ENCODE measurements around the gene HOXC12.

Gene HOXC12

GRCh38 chr12:53973236-53974042, 18.7 kb downstream of the HOXC12 start:
- DNase-seq, result no peak

GRCh38 chr12:53974084-53975063, 19.7 kb downstream of the HOXC12 start, which contains the start of gene HOTAIR:
TSS of gene HOTAIR (minus strand) at chr12:53974954.
- DNase-seq, result no peak

GRCh38 chr12:53975064-53975471, 20.4 kb downstream of the HOXC12 start:
- DNase-seq, result no peak

DNA sequence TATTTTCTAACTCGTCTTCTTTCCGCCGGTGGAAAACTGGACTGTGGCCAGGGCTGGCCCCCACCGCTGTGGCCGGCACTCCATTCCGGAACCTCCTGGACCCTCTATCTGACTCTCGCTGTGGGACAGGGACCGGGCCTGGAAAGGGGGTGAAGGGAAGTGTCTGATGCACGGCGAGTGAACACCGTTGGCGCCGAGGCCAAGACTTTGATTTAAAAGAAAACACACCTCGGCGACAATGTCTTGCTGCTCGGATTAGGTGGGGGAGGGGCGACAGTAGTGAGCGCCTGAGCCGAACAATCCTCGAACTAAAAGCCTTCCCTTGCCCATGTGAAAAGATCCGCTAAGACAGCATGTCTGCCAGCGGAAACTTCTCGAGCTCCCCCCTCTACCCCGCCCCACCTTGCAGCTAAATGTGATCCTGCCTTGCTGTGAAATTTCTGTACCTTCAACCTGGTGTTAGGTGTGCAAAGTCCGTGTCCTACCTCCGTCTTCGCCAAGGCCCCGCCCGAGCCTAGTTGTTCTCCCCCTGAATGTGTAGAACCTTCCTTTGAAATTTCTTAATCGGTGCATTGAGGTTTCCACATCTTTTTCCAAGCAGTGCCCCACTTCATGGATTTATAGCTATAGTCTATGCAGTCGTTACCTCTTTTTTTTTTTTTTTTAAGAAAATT, 20.9 kb downstream of the HOXC12 start:
- no peak for DNase-seq

- DNase-seq, result no peak
Measured at GRCh38 chr12:53976172-53976822, 21.6 kb downstream of the HOXC12 start.

DNA sequence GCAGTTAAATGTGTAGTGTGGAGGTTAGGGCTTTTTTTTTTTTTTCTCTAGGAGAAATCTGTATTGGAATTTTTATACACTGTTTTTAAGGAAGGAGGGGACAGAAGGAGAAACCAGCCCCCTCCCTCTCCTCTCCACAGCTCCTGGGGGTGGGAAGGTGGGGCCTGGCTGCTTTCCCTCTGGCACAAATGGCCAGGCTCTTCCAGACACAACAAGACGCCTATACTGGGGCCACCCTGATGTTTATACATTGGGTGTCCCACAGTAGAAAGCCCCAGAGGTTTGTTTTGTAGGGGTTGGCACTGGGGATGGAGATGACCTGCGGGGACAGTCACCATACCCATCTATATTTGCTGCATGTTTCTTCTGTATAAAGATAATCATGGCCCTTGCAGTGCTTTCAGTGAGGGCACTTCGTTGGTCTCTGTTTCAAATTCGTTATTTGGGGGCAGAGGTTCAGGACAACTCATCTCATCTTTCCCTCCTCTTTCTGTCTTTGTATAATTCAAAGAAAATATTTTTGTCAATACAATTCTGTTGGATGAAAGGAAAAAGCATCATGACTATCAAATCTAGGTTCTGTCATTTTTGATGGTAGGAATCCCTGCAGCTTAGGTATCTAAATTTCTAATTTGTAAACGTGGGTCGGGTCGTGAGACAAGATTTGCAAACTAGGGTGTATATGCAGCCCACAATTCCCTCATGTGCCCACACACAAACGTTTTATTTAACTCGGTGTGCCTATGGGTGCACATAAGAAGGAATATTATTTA, 22.3 kb downstream of the HOXC12 start:
- no peak for DNase-seq

DNA sequence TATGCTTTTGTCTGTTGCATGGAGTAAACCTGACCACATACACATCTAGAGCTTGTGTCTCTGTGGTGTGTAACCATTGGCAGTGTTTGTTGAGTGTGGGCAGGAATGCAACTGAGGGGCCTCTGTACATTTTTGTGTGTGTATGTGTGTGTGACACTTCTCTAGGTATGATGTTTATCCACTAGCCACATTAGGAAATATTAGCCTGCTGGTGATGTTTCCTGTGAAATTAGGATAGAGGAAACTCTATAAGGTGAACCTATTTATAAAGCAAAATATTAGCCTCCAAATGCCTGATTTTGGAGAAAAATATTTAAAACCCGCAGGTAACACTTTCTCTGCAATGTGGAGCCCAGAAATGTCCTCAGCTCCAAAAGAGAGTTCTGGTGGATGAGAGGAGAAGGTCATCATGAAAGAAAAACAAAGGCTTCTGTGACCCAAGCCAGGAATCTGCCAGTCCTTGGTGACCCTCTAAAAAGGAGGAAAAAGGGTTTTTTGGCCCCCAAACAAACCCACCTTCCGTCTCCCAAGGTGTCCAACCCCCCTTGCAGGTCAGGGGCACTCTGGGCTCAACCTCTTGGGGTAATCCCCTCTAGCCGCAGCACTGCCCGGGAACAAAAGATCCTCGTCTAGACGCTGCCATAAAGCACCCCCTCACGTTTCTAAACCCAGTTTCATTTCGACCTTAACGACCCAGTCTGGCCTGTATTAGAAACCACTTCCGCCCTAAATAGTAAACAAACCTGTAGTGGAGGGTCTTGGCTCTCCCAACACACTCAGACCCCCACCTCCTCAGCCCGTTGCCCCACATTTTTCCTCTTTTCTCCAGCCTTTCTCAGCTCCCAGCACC, 23.1 kb downstream of the HOXC12 start:
- no peak for DNase-seq

- DNase-seq, result no peak
Measured at GRCh38 chr12:53978477-53979356, 24.0 kb downstream of the HOXC12 start.

GRCh38 chr12:53980104-53980801, 25.6 kb downstream of the HOXC12 start:
- DNase-seq, result no peak

DNA sequence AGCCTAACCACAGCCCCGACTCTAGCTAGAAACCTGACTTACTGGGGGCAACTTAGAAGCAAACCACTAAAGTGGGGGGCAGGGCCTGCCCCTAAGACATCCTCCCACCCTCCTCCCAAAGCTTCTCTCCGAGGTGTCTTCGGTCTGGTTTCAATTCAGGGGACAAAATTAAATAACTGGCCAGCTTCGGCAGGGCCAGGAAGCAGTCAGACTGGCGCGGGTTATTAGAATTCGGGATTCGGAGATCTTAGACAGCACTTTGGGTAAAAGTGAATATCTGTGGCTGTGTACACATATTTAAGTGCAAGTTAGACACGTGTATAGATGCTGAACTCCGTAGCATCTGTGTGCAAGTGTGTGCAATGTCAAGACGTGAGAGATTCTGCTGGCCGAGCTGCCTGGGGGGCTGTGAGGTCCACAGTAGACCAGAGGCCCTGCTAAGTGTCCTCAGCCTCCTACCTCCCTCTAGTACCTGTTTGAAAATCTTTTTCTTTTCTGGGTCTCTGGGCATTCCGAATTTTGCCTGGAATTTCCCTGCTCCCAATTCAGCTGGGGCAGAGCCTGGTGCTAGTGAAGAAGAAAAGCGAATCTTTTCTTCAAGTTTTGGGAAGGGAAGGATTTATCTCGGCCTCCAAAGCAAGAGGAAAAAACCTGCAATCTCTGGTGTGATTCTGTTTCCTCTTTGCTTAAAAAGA, 26.2 kb downstream of the HOXC12 start:
- no peak for DNase-seq

DNA sequence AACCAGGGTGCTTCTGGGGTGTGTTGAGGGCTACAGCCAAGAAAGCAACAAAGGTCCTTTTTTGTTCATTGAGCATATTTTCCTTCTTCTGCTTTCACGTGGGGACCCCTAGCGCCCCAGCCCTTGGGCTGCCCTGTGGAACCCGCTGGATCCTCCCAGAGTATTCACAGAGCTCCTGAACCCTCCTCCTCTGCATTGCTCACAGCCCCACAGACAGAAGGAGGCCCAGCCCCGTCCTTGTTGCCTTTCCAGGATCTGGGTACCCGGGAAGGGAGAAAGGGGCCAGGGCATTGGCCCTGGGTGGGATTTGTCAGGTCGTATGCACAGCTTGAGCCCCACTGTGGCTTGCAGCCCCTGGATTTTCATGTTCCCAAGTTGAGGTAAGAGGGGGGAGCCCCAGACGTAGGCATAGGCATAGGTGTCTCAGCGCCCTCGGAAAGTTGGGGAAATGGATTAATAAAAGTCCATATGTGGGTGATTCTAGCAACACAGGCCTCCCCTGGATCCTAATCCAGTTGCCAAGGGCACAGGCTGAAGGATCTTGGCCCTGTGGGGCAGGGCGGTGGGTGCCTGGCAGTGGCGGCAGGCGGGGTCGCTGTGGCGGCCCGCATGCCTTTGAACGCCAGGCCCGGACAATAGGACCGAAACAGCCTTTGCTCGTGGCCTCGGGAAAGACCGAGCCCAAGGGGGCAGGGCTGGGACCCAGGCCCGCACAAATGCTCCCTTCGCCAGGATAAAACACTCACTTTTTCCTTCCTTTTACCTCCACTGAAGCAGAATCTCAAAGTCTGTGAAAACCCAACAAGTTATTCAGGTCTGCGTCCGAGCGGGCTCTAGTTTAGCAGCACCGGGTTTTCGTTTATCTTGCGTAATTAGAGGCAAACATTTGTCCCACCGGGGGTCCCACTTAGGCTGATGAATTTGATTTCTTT, 27.2 kb downstream of the HOXC12 start:
- DNase-seq, result no peak

DNA sequence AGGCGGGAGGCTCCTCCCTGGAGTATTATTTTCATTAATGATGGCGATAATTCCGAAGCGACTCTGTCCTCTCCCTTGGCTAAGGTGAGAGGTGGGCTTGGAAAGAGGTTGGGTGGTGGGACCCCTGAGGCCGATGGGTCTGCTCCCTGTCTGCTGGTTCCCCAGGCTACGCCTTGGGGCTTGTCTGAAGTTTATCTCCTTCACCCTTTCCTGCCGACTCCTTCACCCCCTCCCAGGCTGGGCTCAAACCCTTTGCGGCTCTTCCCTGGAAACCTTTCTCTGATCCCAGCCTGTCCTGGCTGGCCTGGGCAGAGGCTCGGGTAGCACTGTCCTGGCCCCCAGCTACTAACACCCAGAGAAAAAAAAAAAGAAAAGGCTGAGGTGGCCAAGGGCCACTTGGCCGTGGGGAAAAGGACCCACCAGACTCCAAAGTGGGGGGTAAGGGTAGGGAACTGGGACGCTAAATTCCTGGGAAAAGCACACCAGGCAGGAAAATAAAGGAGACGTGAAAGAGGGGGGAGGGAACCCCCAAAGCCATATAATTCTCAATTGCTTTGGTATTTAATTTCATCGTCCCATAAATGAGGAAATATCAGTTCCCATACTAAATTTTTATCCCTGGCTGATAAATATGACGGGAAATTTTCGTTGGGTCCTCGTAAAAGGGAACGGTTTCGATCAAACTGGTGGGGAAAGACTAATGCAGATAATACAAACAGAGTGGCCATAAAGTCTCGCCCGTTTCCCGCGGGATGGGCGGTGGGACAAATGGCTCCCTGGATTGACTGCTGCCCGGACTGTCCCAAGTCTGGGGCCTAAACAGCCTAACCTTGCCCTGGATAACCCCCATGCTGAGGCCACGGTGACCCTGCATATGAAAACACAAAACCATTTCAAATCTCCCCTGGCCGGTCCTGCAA, 28.2 kb downstream of the HOXC12 start:
- DNase-seq, result no peak

DNA sequence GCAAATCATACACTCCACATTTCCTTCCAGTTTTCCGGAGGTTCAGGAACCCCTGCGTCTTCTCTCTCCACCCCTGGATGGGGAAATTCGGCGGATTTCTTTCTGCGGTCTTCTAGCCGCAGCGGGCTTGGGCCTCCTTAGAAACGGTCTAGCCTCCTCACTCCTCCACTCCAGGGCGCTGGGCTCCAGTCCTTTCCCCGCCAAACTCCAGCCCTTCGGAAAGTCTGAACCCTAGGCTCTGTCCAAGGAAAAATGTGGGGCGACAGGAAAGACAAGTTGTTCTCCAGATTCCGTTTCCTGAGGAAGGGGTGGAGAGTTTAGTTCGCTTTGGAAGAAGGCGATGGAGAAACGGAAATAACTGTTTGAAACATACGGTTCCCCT, 28.9 kb downstream of the HOXC12 start:
- DNase-seq, result no peak

DNA sequence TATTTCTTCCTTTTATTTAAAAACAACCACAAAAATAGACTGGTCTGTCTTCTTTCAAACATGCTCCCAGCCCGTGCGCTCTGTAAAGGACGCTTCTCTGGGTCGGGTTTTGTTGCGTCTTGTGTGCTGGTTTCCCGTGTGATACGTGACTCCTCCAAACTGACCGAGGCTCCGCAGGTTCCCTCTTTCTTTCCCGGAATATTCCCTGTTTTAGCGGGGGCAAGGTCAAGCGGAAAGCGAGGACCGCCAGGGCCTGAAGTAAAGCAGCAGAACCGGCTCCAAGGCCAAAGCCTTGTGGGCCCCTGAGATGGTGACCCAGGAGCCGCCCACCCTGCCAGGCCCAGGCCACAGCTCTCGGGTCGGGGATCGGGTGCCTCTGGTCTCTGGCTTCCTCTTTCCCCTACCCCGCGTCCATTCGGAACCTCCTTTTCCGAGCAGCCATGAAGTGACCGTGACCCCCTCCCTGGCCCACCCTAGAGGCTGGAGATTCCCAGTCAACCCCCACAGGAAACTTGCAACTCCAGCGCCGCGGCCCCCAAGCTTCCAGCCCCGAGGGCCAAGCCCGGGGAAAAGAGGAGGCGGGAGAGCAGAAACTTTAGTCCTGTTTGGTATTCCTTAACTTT, 29.4 kb downstream of the HOXC12 start:
- DNase-seq, result no peak

- peak in 2 of 4 experiments; percentile 30 to 50 for DNase-seq
Measured at GRCh38 chr12:53984901-53985691, 30.4 kb downstream of the HOXC12 start, which contains the start of gene HOXC10. TSS of gene HOXC10 (plus strand) at chr12:53985146. CDS start at chr12:53985260, 114 bp downstream.

Data from activated naive CD4-positive, alpha-beta T cell (primary cell).